ENCODE data around the gene RANBP3L. TPM values are rescaled to one million over a fixed set of nuclear protein-coding genes. Genes with fewer than 3 reads are reported as not detected.

Gene RANBP3L
- total and polyA plus RNA-seq, 2 of the 4 experiments (the other 2 are of a cell fraction), result not detected

GRCh38 chr5:36304095-36304805 lies 2.5 kb upstream of the RANBP3L start:
- WGBS, 2 experiments (ENCODE audit: extremely low coverage in 2 of 2, insufficient read length in 1 of 2), result no CpG with 5 or more reads among the region's 7 CpGs
- Histone ChIP-seq H3K79me1 (ENCODE audit: low read depth in 1 of 2, low read length in 2 of 2) (no peaks in the 10 kb centered on the region), H2BK15ac (ENCODE audit: low read depth, low read length) (no peak overlapping the region), H4K20me1 (ENCODE audit: insufficient read depth, low read length) (no peaks in the 10 kb centered on the region), H4K91ac (ENCODE audit: insufficient read depth, low read depth, low read length) (no peak overlapping the region), H3K27ac (ENCODE audit: insufficient read depth, low read length) (no peak overlapping the region), H3K56ac (ENCODE audit: extremely low read depth, insufficient read depth, low read length) (no peak overlapping the region), H3K27me3 (ENCODE audit: control insufficient read depth, insufficient read depth, low read length) (peaks cover 5% of the 10 kb centered on the region), H3K9me1 (ENCODE audit: insufficient read depth, low read length) (no peaks in the 10 kb centered on the region), H3K9ac (ENCODE audit: low read depth, low read length) (no peak overlapping the region), H3K18ac (ENCODE audit: low read depth, low read length) (no peak overlapping the region), H3K23ac (ENCODE audit: low read depth, low read length) (no peak overlapping the region), H3K14ac (replicated peaks; ENCODE audit: low read depth, low read length) (no peak overlapping the region), H2BK5ac (ENCODE audit: low read depth, low read length, poor library complexity, severe bottlenecking) (no peak overlapping the region), H3K4me2 (ENCODE audit: low read depth, low read length) (no peak overlapping the region), H3K4me3 (ENCODE audit: insufficient read depth, low read depth, low read length) (no peak overlapping the region), H4K5ac (ENCODE audit: low read depth, low read length) (no peak overlapping the region), H2AK5ac (ENCODE audit: low read depth, low read length) (no peak overlapping the region), H3K4me1 (ENCODE audit: control insufficient read depth, insufficient read depth, low read length) (peaks cover 8% of the 10 kb centered on the region), H2BK20ac (ENCODE audit: low read depth, low read length) (no peak overlapping the region), H3K36me3 (ENCODE audit: control insufficient read depth, insufficient read depth, low read length) (no peaks in the 10 kb centered on the region), H3K4ac (ENCODE audit: low read depth, low read length) (no peak overlapping the region), H2BK120ac (ENCODE audit: low read depth, low read length) (no peak overlapping the region), H3K9me3 (ENCODE audit: control insufficient read depth, insufficient read depth, low read length) (no peaks in the 10 kb centered on the region), H2AFZ (replicated peaks; ENCODE audit: low read length, poor library complexity) (no peak overlapping the region), H4K8ac (ENCODE audit: low read depth in 2 of 2, low read length in 2 of 2) (no peak overlapping the region), H2AK9ac (replicated peaks; ENCODE audit: low read depth, low read length, poor library complexity) (no peak overlapping the region)
- no TSS peak for BruUV-seq (replicated peaks)
- TF ChIP-seq RAD21 (IDR thresholded peaks at IDR 0.05; ENCODE audit: low read length) (no peak), RCOR1 (IDR thresholded peaks at IDR 0.05; ENCODE audit: insufficient replicate concordance, low read length) (no peak), POLR2A (IDR thresholded peaks at IDR 0.05; ENCODE audit: low read depth, low read length) (no peak), CTCF (conservative IDR thresholded peaks at IDR 0.05; ENCODE audit: low read depth, low read length) (no peak), CEBPB (IDR thresholded peaks at IDR 0.05; ENCODE audit: low read depth, low read length) (no peak), ELK1 (IDR thresholded peaks at IDR 0.05; ENCODE audit: borderline replicate concordance, low read depth, low read length) (no peak), FOS (IDR thresholded peaks at IDR 0.05; ENCODE audit: low read depth, low read length) (no peak), CHD1 (IDR thresholded peaks at IDR 0.05; ENCODE audit: low read depth, low read length) (no peak), NFE2L2 (IDR thresholded peaks at IDR 0.05; ENCODE audit: low read depth, low read length) (no peak), USF2 (IDR thresholded peaks at IDR 0.05; ENCODE audit: low read depth, low read length) (no peak), MAZ (IDR thresholded peaks at IDR 0.05; ENCODE audit: borderline replicate concordance, low read depth, low read length) (no peak), BHLHE40 (IDR thresholded peaks at IDR 0.05; ENCODE audit: low read depth, low read length) (no peak), MAFK (IDR thresholded peaks at IDR 0.05; ENCODE audit: low read depth, low read length) (no peak)
- ChIA-PET POLR2A (ENCODE audit: unreplicated experiment) (no interaction called here), CTCF (interaction anchor here (0.6 to 2.1 kb wide), 3 partner anchors 39 to 225 kb away, joined by 3 to 7 read pairs (median 3); no protein-coding TSS in a partner anchor)
- dilution Hi-C loops (cut with HindIII; ENCODE audit: low sequenced_read_pairs, unreplicated experiment) (no loop called here), in situ Hi-C loops (cut with MboI; ENCODE audit: low sequenced_read_pairs) (loop anchor here (10.0 kb wide), 2 partner anchors 79 to 129 kb away; no protein-coding TSS in a partner anchor), intact Hi-C loops (cut with micrococcal nuclease) (loop anchor here (10.0 kb wide), 2 partner anchors 391 to 519 kb away; no protein-coding TSS in a partner anchor)
- DNase-seq (no peak), ATAC-seq (ENCODE audit: low read depth) (no peak)

All from IMR-90 (cell line).